Urinary bladder (tissue), 4 donors: ENCODE results near the gene SAMD4B. TPM values are rescaled to one million over a fixed set of nuclear protein-coding genes. Genes with fewer than 3 reads are reported as not detected.
"Not testable (repeated sequence)": the region's sequence is repeated elsewhere in the genome, so short reads cannot be mapped to it uniquely, and the experiment has no call there.

ENCODE experiments used
- DNase-seq: peaks from one replicate; pipeline ENCODE4 v3.0.0-alpha.2; 2015; ENCODE audit errors: extremely low spot score
- H3K27ac ChIP-seq: one replicate; pipeline ENCODE4 v1.5.1; 2013; ENCODE audit warnings: low read depth, mild to moderate bottlenecking, moderate library complexity
- H3K36me3 ChIP-seq: one replicate; pipeline ENCODE4 v1.6.1; 2013; ENCODE audit warnings: mild to moderate bottlenecking, moderate library complexity; ENCODE audit not compliant: insufficient read depth
- H3K4me1 ChIP-seq: one replicate; pipeline ENCODE4 v1.6.1; 2013; ENCODE audit warnings: mild to moderate bottlenecking, moderate library complexity; ENCODE audit not compliant: insufficient read depth
- H3K4me3 ChIP-seq: one replicate; pipeline ENCODE4 v1.5.1; 2013; ENCODE audit warnings: low read depth, low read length
- WGBS: extraction: QIAGEN DNeasy Blood & Tissue Kit; methylation state at CpG from one replicate; pipeline ENCODE4 v1.1.7; 2013; 5-methylcytosine and 5-hydroxymethylcytosine counted together
- polyA plus RNA-seq: library from polyadenylated mRNA; stranded (reverse); fragments of 200-250 nt; gene quantifications from one replicate; pipeline ENCODE4 v1.2.3, GENCODE V29; 2013
- total RNA-seq: library from RNA; depleted of rRNA; stranded (reverse); fragments of >200 nt; gene quantifications from one replicate; pipeline ENCODE4 v1.2.3, GENCODE V29; 2014
- donor health status: healthy with polysubstance abuse.
- donor health status: healthy.

Gene SAMD4B
- total and polyA plus RNA-seq, 2 donors: 37.3 to 118 TPM

DNA sequence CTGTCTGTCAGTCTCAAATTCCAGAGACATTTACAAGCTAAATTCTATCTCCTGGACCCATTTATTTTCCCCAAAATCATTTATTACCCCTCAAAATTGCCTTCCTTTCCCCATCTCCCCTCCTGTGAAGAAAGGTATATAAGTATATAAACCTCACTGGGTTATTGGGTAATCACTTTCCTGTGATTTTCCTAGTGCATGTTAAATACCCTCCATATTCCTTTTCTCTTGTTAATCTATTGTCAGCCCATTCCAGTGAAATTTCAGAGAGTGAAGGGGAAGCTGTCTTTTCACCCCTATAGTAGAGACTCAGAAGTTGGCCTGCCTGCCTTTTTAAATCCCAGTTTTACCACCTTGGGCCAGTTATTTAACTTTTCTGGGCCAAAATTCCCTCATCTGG is 36.1 kb upstream of the SAMD4B start:
- no peaks in the 10 kb centered on the region for H3K4me1 ChIP-seq
- no peak for DNase-seq
- H3K27ac ChIP-seq: no peak overlapping the region
- H3K36me3 ChIP-seq: no peaks in the 10 kb centered on the region
- no peak overlapping the region for H3K4me3 ChIP-seq

DNA sequence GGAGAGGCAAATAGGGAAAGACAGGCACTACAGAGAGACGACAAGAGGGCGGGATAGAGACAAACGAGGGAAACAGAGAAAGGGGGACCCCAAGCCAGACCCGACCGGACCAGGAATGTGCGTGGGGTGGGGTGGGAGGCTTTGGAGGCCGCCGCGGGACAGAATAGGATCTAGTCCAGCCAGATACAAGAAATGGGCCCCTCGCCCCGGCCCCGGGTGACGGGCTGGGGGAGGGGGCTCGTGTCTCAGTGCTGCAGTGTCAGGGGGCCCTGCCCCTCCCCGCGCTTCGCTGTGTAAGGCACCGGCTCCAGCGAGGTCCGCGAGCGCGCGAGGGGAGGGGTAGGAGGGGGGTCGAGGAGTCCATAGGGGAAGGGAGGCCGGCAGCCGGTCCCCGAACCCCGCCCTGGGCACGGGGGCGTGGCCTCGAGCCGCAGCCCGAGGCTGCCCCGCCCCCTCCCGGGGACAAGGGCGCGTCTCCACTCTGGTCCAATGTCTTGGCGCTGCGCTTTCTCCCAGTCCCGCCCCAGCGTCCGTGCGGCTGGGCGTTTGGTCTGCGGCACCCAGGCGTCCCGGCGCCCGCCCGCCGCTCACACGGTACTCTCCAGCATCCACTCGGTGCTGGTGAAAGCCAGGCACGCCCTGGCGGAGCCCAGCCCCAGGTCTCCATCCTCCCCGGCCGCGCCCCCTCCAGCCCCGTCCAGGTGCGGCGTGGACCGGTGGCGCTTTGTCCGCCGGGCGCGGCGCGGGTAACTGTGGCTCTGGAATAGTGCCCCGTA is 35.0 kb upstream of the SAMD4B start:
- H3K27ac ChIP-seq: no peak overlapping the region
- H3K4me3 ChIP-seq: peak overlapping the region; percentile 7
- no peaks in the 10 kb centered on the region for H3K4me1 ChIP-seq
- 9% methylated on average over 71 of the region's 71 CpGs for WGBS
- DNase-seq: peak; percentile 13
- no peaks in the 10 kb centered on the region for H3K36me3 ChIP-seq

DNA sequence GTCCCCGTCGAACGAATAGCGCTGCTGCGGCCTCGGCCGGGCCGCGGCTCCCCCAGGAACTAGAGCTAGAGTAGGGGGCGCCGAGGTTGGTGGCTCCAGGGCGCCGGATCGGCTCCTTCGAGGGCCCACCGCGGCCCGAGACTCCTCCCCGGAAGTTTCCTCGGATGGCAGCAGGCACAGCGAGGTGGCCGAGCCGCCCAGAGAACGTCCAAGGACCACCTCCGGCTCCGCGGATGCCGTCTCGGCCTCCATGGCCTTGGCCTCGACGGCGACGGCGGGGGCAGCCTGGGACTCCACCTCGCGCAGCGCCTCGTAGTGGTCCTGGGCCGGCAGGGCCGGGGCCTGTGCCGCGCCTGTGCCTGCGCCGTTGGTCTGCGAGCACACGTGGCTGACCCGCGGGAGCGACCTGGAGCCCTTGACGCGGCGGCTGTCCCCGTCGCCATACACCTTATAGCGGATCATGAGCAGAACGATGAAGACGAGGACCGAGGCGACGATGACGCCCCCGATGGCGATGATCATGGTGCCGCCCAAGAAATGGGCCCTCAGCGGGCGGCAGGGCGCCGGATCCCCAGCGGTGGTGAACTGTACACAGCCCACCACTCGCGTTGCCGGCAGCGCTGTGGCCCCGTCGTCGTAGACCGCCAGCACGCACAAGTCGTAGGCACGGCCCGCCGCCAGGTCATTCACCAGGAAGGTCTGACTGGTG is 34.2 kb upstream of the SAMD4B start:
- 18% methylated on average over 82 of the region's 82 CpGs for WGBS
- DNase-seq: no peak
- peak overlapping the region; percentile 7 for H3K4me3 ChIP-seq
- H3K4me1 ChIP-seq: no peaks in the 10 kb centered on the region
- no peak overlapping the region for H3K27ac ChIP-seq
- no peaks in the 10 kb centered on the region for H3K36me3 ChIP-seq

DNA sequence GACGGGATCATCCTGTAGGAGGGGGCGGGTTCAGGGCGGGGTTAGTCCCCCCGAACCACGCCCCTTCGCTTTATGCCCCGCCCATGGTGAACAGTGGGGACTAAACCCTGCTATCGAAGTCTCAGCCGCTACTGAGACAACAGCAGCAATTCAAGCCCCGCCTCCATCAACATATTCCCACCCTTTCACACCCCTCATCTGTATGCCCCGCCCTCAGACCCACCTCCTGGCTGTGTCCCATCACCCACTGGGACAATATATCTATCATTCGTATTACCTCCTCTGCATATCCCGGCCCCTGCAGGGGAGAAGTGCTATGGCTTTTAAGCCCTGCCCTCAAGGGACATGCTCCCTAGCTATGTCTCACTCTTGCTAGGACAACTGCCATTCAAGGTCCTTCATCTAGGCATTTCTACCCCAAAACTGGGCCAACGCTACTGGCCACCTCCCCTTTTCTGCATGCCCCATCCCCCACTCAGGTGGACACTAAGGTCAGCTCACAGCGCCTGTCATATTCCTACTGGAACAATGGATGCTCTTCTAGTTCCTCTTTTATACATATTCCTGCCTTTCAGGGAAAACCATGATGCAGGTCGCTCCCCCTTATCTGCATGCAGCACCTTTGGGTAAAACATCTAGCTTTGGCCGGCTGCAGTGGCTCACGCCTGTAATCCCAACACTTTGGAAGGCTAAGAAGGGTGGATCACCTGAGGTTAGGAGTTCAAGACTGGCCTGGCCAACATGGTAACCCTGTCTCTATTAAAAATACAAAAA is 33.5 kb upstream of the SAMD4B start:
- Histone ChIP-seq H3K36me3 (no peaks in the 10 kb centered on the region), H3K27ac (no peak overlapping the region), H3K4me1 (no peaks in the 10 kb centered on the region), H3K4me3 (no peak overlapping the region)
- 48% methylated on average over 18 of the region's 18 CpGs for WGBS
- DNase-seq: no peak

DNA sequence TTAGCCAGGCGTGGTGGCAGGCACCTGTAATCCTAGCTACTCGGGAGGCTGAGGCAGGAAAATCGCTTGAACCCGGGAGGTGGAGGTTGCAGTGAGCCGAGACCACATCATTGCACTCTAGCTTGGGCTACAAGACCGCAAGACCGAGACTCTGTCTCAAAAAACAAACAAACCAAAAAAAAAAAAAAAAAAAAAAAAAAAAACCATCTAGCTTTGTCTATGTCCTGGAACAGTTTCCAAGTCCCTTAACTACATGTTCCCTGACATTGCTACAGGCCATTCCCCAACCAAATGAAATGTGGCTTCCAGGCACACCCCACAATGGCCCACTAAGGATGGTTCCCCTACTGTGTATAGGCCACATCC is 32.9 kb upstream of the SAMD4B start:
- H3K4me1 ChIP-seq, H3K4me3 ChIP-seq, DNase-seq, H3K27ac ChIP-seq, H3K36me3 ChIP-seq: not testable (repeated sequence)
- 95% methylated on average over 7 of the region's 7 CpGs for WGBS

DNA sequence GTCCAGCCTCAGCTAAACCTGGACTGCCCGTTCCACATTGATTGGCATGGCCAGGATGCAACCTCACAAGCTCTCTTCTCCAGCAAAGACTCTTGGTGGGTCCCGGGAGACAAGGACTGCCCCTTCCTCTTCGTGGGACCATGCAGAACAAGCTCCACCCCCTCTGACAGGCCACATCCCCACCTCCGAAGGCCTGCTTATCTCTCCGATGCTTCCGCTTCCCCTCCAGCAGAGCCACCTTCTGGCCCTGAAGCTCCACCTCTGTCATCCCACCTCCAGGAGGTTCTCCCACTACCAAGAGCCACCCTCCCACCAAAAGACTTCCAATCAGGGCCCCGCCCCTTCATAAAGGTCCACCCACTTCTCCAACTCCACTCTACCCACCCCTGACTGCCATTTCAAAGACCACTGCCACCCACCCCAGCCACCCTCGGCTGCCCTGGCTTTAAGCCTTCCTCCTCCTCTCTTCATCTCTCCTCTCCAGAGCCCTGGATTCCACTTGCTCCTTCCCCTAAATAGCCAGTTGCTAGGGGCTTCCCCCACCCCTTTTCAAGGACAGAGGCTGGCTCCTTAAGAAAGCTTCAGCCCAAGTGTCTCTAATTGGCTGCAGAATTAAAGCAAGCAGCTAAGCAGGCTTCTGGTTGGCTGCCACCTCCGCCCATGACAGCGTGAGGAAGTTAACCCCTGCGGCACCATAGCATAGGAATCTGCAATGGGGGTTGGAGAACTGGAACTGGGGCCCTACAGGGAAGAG is 31.5 kb upstream of the SAMD4B start:
- Histone ChIP-seq H3K4me3 (no peak overlapping the region), H3K36me3 (no peaks in the 10 kb centered on the region), H3K27ac (no peak overlapping the region), H3K4me1 (no peaks in the 10 kb centered on the region)
- no peak for DNase-seq
- WGBS: 65% methylated on average over 11 of the region's 11 CpGs

DNA sequence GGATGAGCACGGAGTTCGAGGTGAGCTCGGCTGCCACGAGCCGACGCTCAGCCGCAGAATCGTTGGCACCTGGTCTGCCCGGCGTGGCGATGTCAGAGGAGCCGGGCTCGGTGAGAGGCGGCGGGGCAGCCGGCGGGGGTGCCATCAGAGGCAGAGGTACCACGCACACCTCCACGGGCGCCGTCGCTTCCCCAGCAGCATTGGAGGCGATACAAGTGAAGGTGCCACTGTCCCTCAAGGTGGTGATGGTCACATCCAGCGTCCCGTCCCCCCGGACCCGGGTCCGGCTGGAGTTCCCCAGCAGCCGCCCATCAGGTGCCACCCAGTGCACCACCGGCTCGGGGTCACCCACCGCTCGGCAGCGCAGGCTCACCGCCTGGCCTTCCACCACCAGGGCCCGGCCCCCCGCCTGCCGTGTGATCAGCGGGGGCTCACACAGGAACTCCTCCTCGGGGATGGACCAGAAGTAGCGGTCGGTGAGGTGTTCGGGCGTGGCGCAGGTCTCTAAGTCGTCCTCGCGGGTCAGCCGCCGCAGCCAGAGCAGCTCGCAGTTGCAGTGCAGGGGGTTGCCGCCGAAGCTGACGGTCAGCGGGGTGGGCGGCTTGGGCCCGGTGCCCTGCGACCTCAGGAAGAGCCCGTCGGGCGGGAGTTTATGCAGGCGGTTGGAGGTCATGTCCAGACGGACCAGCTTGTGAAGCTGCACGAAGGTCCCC is 28.0 kb upstream of the SAMD4B start:
- 96% methylated on average over 64 of the region's 64 CpGs for WGBS
- no peaks in the 10 kb centered on the region for H3K36me3 ChIP-seq
- DNase-seq: no peak
- H3K4me3 ChIP-seq: no peak overlapping the region
- H3K4me1 ChIP-seq: no peaks in the 10 kb centered on the region
- H3K27ac ChIP-seq: no peak overlapping the region

DNA sequence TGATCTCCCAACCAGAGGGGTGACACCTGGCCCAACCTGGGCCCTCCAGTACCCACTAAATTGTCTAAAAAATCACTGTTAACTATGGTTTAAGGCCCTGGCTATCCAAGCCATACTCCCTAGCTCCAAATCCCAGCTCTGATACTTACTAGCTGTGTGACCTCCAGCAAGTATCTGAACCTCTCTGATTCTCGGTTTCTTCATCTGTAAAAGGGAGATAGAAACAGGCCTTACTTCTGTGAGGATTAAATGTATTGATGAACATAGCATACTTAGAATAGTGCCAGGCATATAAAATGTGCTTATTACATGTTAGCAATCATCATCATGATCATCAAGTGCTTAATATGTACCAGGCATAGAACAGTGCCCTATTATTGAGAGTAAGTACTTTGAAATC is 26.3 kb upstream of the SAMD4B start:
- Histone ChIP-seq H3K27ac (no peak overlapping the region), H3K4me1 (no peaks in the 10 kb centered on the region), H3K36me3 (no peaks in the 10 kb centered on the region), H3K4me3 (no peak overlapping the region)
- no peak for DNase-seq
- 99% methylated on average over 1 of the region's 1 CpG for WGBS

DNA sequence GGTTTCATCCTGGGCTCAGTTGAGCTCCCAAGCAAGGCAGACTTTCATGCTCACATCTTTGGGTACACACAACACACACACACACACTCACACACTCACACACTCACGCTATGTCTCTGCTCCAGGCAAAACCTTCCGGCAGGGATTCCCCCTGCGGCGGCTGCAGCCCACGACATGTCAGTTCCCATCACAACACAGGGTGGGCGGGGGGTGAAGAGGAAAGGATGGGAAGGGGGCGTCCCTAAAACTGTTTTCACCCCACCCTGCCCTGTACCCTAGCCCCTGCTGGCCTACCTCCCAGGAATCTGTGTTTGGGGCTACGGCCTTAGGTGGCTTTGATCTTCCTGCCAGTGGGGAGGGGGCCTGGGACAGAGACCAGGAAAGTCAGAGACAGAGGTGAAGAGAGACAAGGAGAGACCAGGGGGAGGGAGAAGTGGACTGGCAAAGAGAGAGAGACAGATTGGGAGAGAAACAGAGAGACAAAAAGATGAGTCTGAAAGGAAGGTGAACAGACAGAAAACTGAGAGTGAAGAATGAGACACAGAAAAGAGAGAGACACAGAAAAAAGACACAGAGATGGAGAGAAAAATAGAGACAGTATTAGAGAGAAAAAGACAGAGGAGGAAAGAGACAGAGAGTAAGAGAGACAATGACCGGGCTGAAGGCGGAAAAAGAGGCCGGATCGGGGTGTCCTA is 25.4 kb upstream of the SAMD4B start:
- no peaks in the 10 kb centered on the region for H3K36me3 ChIP-seq
- DNase-seq: no peak
- no peaks in the 10 kb centered on the region for H3K4me1 ChIP-seq
- WGBS: 88% methylated on average over 12 of the region's 12 CpGs
- no peak overlapping the region for H3K4me3 ChIP-seq
- H3K27ac ChIP-seq: no peak overlapping the region

DNA sequence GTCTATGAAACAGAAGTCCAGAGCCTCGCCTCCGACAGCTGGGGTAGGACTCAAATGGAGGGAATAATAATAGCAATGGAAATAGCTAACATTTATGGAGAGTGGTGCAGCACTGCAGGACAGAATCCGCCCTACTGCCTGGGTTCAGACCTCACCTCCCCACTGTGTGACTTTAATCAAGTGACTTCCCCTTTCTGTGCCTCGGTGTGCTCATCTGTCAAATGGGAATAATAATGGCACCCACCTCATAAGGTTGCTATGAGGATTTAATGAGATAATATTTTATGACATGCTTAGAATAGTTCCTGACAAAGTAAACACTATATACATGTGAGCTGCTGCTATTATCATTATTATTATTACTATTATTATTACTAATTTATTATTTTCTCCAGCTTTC is 24.7 kb upstream of the SAMD4B start:
- no peaks in the 10 kb centered on the region for H3K4me1 ChIP-seq
- 94% methylated on average over 4 of the region's 4 CpGs for WGBS
- no peak overlapping the region for H3K27ac ChIP-seq
- H3K4me3 ChIP-seq: no peak overlapping the region
- no peak for DNase-seq
- H3K36me3 ChIP-seq: no peaks in the 10 kb centered on the region

DNA sequence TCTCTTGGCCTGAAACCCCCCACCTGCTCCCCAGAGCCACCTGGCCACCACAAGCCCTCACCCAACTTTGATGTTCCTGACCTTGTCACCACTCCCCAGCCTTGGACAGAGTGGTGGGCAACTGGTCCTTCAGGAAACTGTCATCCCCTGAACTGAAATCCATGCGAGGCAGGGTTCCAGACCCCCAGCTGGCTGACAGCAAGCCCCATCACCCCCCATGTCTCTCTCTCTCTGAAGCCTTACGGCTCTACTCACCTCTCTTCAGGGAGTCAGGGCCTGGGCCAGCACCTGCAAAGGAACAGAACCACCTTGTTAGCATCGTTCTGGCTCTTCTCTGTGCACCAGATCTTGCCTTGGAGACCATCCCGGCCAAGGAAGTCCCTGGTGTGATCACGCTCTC is 24.1 kb upstream of the SAMD4B start:
- Histone ChIP-seq H3K4me1 (no peaks in the 10 kb centered on the region), H3K4me3 (no peak overlapping the region), H3K36me3 (no peaks in the 10 kb centered on the region), H3K27ac (no peak overlapping the region)
- WGBS: 93% methylated on average over 5 of the region's 5 CpGs
- no peak for DNase-seq

DNA sequence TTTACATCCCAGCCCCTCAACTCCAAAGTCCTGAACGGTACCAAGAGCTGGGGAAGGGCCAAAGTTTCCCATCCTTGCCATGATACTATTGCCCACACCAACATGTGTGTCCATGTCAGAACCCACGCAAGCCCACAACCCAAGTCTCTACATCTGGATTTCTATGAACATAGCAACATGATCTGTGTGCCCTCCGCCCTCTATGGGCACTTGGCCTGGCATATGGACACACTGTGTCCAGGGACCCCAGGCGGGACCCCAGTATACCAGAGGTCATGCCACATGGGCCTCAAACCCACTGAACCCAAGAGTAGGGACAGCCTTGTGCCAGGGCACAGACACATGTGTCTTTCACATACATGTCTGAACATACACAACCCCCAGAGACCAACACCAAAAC is 23.5 kb upstream of the SAMD4B start:
- H3K36me3 ChIP-seq: no peaks in the 10 kb centered on the region
- no peaks in the 10 kb centered on the region for H3K4me1 ChIP-seq
- H3K4me3 ChIP-seq: no peak overlapping the region
- no peak for DNase-seq
- no peak overlapping the region for H3K27ac ChIP-seq
- 91% methylated on average over 4 of the region's 4 CpGs for WGBS
